Neural cell (in vitro differentiated cells): ENCODE results near the gene STPG3. TPM values are rescaled to one million over a fixed set of nuclear protein-coding genes. Genes with fewer than 3 reads are reported as not detected.

ENCODE experiments used
- H2AFZ ChIP-seq: fragments of 200-600, 300-800 bp; sonication (generic), shearing (Covaris generic); 2 replicates; pipeline ENCODE4 v1.6.0; 2014; ENCODE audit warnings: low read depth, mild to moderate bottlenecking, antibody characterized with exemption, low read length, moderate library complexity
- H3F3A ChIP-seq: fragments of 200-600 bp; shearing (Covaris generic); 2 replicates; pipeline ENCODE4 v1.6.1; 2016; ENCODE audit warnings: mild to moderate bottlenecking, moderate library complexity, mixed read lengths, antibody characterized with exemption, low read length; ENCODE audit not compliant: insufficient read depth, poor library complexity, severe bottlenecking
- H3K27ac ChIP-seq: fragments of 200-600, 300-800 bp; sonication (generic), shearing (Covaris generic); 2 replicates; pipeline ENCODE4 v1.5.1; 2014; ENCODE audit warnings: mild to moderate bottlenecking, low read length, moderate library complexity
- H3K27me3 ChIP-seq: fragments of 300-800, 200-600 bp; sonication (generic), shearing (Covaris generic); 2 replicates; pipeline ENCODE4 v1.6.0; 2014; ENCODE audit warnings: mild to moderate bottlenecking, low read depth, low read length, moderate library complexity; ENCODE audit not compliant: insufficient read depth
- H3K36me3 ChIP-seq: fragments of 300-800, 200-600 bp; sonication (generic), shearing (Covaris generic); 2 replicates; pipeline ENCODE4 v1.5.1; 2014; ENCODE audit warnings: mild to moderate bottlenecking, antibody characterized with exemption, low read length, moderate library complexity; ENCODE audit not compliant: insufficient read depth
- H3K4me2 ChIP-seq: fragments of 300-800, 200-600 bp; sonication (generic), shearing (Covaris generic); 2 replicates; pipeline ENCODE4 v1.6.0; 2014; ENCODE audit warnings: mild to moderate bottlenecking, low read length
- H3K4me3 ChIP-seq: fragments of 300-800, 200-600 bp; sonication (generic), shearing (Covaris generic); 2 replicates; pipeline ENCODE4 v1.5.1; 2014; ENCODE audit warnings: mild to moderate bottlenecking, low read length, moderate library complexity
- H3K79me2 ChIP-seq: fragments of 200-600 bp; shearing (Covaris generic); replicated peaks from 2 replicates; pipeline ENCODE4 v1.6.0; 2014; ENCODE audit warnings: mild to moderate bottlenecking, low read length, moderate library complexity; ENCODE audit not compliant: insufficient read depth
- H3K9ac ChIP-seq: fragments of 300-800, 200-600 bp; sonication (generic), shearing (Covaris generic); 2 replicates; pipeline ENCODE4 v1.6.1; 2016; ENCODE audit warnings: mild to moderate bottlenecking, low read length, mixed read lengths
- H3K9me2 ChIP-seq: fragments of 200-600 bp; shearing (Covaris generic); 2 replicates; pipeline ENCODE4 v1.6.1; 2016; ENCODE audit warnings: mild to moderate bottlenecking, low read length, mixed read lengths; ENCODE audit not compliant: insufficient read depth
- H3K9me3 ChIP-seq: fragments of 200-600, 300-800 bp; sonication (generic), shearing (Covaris generic); 2 replicates; pipeline ENCODE4 v1.6.1; 2016; ENCODE audit warnings: mild to moderate bottlenecking, mixed run types, low read length, moderate library complexity, mixed read lengths
- H4K20me1 ChIP-seq: fragments of 200-600 bp; shearing (Covaris generic); 2 replicates; pipeline ENCODE4 v1.6.1; 2016; ENCODE audit warnings: mild to moderate bottlenecking, mixed run types; ENCODE audit not compliant: insufficient read depth
- EP300 ChIP-seq: fragments of 450-650 bp; conservative IDR thresholded peaks from 2 replicates; pipeline ENCODE4 v1.6.1; 2014; ENCODE audit warnings: antibody characterized with exemption, mild to moderate bottlenecking, moderate library complexity; ENCODE audit not compliant: poor library complexity, severe bottlenecking
- EZH2 ChIP-seq: fragments of 200-600, 300-800 bp; shearing (Covaris generic), sonication (generic); IDR thresholded peaks from 2 replicates; pipeline ENCODE4 v1.6.1; 2014; ENCODE audit warnings: antibody characterized with exemption, low read length, borderline replicate concordance, mild to moderate bottlenecking; ENCODE audit not compliant: insufficient read depth, poor library complexity, severe bottlenecking
- MXI1 ChIP-seq: fragments of 450-650 bp; conservative IDR thresholded peaks from 2 replicates; pipeline ENCODE4 v1.6.1; 2014; ENCODE audit warnings: antibody characterized with exemption, mild to moderate bottlenecking; ENCODE audit not compliant: poor library complexity, severe bottlenecking
- POLR2AphosphoS5 ChIP-seq: IDR thresholded peaks from 2 replicates; pipeline ENCODE4 v1.6.1; 2012
- RAD21 ChIP-seq: fragments of 450-650 bp; conservative IDR thresholded peaks from 2 replicates; pipeline ENCODE4 v1.6.1; 2014; ENCODE audit warnings: antibody characterized with exemption, mild to moderate bottlenecking, moderate library complexity
- SMC3 ChIP-seq: fragments of 450-650 bp; conservative IDR thresholded peaks from 2 replicates; pipeline ENCODE4 v1.6.1; 2014; ENCODE audit warnings: antibody characterized with exemption, mild to moderate bottlenecking, moderate library complexity; ENCODE audit not compliant: poor library complexity
- TAF1 ChIP-seq: IDR thresholded peaks from 2 replicates; pipeline ENCODE4 v1.6.1; 2012; ENCODE audit warnings: low read depth
- polyA plus RNA-seq: library from polyadenylated mRNA; depleted of rRNA; stranded (reverse); fragments of >200 nt; gene quantifications from 2 replicates; pipeline ENCODE4 v1.2.3, GENCODE V29; 2014
- TF ChIP-seq, protein P1 (sequence below): fragments of 450-650 bp; IDR thresholded peaks from 2 replicates; pipeline ENCODE4 v1.5.1; 2014; ENCODE audit warnings: antibody characterized with exemption, mild to moderate bottlenecking, moderate library complexity; ENCODE audit not compliant: poor library complexity, severe bottlenecking
- TF ChIP-seq, protein P2 (sequence below): IDR thresholded peaks from 2 replicates; pipeline ENCODE4 v1.6.1; 2012; ENCODE audit warnings: borderline replicate concordance

Gene STPG3
- polyA plus RNA-seq, 1 donor from 2014 or later: not detected

DNA sequence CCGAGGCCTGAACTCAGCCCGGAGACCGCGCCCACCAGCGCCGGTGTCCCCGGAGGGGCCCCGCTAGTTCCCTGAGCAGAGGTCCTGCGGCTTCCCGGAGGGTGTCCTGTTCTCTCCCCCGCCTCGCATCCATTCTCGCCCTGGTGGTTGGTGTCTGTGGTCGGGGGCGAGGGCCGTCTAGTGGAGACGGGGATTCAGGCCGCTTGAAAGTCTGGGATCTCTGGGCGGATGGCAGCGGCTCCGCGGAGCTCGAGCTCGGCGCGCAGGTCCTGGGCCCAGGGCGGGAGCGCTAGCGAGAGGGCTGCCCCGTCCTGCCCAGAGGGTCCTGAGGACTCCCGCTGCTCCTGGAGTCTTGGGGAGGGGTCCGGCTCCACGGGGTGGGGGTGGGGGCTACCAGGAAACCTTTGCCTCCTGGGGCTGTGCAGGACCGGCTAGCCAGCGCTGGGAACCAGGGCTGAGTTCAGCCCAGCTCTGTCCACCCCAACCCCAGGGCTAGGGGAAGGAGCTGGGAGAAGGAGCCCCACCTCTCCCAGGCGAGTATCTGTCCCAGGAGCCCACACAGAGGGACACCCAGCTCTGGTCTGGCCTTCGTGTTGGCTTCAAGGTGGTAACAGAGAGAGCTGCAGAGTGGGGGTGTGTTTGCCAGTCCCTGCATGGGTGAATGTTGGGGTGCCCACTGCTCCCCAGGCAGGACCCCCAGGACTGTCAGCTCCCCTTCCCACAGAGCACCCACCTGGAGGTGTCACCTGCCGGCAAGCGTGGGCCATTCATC lies 30.4 kb downstream of the STPG3 start:
- H3K9me2 ChIP-seq: no peaks in the 10 kb centered on the region
- no peaks in the 10 kb centered on the region for H4K20me1 ChIP-seq
- no peaks in the 10 kb centered on the region for H3K36me3 ChIP-seq
- peaks cover 18% of the 10 kb centered on the region for H3K27me3 ChIP-seq
- no peak overlapping the region for H3K27ac ChIP-seq
- H3K9me3 ChIP-seq: no peaks in the 10 kb centered on the region
- no peak overlapping the region for H2AFZ ChIP-seq
- H3K9ac ChIP-seq: no peak overlapping the region
- TF ChIP-seq RAD21 (no peak), POLR2AphosphoS5 (no peak), MXI1 (no peak), SMC3 (no peak)
- TF ChIP-seq, protein P1, sequence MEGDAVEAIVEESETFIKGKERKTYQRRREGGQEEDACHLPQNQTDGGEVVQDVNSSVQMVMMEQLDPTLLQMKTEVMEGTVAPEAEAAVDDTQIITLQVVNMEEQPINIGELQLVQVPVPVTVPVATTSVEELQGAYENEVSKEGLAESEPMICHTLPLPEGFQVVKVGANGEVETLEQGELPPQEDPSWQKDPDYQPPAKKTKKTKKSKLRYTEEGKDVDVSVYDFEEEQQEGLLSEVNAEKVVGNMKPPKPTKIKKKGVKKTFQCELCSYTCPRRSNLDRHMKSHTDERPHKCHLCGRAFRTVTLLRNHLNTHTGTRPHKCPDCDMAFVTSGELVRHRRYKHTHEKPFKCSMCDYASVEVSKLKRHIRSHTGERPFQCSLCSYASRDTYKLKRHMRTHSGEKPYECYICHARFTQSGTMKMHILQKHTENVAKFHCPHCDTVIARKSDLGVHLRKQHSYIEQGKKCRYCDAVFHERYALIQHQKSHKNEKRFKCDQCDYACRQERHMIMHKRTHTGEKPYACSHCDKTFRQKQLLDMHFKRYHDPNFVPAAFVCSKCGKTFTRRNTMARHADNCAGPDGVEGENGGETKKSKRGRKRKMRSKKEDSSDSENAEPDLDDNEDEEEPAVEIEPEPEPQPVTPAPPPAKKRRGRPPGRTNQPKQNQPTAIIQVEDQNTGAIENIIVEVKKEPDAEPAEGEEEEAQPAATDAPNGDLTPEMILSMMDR: no peak
- H3K79me2 ChIP-seq: no peaks in the 10 kb centered on the region
- H3K4me2 ChIP-seq: no peak overlapping the region
- H3F3A ChIP-seq: no peaks in the 10 kb centered on the region
- no peak overlapping the region for H3K4me3 ChIP-seq

DNA sequence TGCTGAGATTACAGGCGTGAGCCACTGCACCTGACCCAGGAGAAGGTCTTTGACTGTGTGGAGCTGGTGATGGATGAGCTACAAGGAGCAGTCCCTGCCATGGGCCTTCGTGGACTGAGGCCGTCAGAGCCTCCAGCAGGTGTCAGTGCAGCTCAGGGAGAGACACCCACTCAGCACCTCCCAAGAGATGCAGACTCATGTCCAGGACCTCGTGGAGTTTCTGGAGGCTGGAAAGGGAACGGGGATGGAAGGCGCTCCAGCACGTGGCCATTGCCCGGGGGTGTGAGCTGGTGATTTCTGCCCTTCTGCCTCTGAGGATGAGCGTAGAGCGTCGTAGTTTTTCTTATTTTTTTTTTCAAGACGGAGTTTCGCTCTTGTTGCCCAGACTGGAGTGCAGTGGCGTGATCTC lies 35.9 kb downstream of the STPG3 start:
- TF ChIP-seq MXI1: no peak
- no peak for TF ChIP-seq TAF1
- no peak for TF ChIP-seq EZH2
- no peak for TF ChIP-seq RAD21
- TF ChIP-seq POLR2AphosphoS5: no peak
- TF ChIP-seq, protein P2, sequence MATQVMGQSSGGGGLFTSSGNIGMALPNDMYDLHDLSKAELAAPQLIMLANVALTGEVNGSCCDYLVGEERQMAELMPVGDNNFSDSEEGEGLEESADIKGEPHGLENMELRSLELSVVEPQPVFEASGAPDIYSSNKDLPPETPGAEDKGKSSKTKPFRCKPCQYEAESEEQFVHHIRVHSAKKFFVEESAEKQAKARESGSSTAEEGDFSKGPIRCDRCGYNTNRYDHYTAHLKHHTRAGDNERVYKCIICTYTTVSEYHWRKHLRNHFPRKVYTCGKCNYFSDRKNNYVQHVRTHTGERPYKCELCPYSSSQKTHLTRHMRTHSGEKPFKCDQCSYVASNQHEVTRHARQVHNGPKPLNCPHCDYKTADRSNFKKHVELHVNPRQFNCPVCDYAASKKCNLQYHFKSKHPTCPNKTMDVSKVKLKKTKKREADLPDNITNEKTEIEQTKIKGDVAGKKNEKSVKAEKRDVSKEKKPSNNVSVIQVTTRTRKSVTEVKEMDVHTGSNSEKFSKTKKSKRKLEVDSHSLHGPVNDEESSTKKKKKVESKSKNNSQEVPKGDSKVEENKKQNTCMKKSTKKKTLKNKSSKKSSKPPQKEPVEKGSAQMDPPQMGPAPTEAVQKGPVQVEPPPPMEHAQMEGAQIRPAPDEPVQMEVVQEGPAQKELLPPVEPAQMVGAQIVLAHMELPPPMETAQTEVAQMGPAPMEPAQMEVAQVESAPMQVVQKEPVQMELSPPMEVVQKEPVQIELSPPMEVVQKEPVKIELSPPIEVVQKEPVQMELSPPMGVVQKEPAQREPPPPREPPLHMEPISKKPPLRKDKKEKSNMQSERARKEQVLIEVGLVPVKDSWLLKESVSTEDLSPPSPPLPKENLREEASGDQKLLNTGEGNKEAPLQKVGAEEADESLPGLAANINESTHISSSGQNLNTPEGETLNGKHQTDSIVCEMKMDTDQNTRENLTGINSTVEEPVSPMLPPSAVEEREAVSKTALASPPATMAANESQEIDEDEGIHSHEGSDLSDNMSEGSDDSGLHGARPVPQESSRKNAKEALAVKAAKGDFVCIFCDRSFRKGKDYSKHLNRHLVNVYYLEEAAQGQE: no peak
- TF ChIP-seq, protein P1: no peak
- TF ChIP-seq EP300: no peak
- TF ChIP-seq SMC3: no peak

More for the DNA sequence above, 35.9 kb downstream of the STPG3 start:
- no peaks in the 10 kb centered on the region for H3K27me3 ChIP-seq
- H3K9ac ChIP-seq: no peak overlapping the region
- H3K36me3 ChIP-seq: no peaks in the 10 kb centered on the region
- no peaks in the 10 kb centered on the region for H4K20me1 ChIP-seq
- no peaks in the 10 kb centered on the region for H3K9me2 ChIP-seq
- H3K79me2 ChIP-seq: no peaks in the 10 kb centered on the region
- no peaks in the 10 kb centered on the region for H3K9me3 ChIP-seq
- H3K4me2 ChIP-seq: no peak overlapping the region
- H3K27ac ChIP-seq: no peak overlapping the region
- no peak overlapping the region for H2AFZ ChIP-seq
- no peaks in the 10 kb centered on the region for H3F3A ChIP-seq
- H3K4me3 ChIP-seq: no peak overlapping the region
